ENCODE measurements around the gene MIPOL1. TPM values are rescaled to one million over a fixed set of nuclear protein-coding genes. Genes with fewer than 3 reads are reported as not detected.

Gene MIPOL1
- total and polyA plus RNA-seq, 2 of the 4 experiments (the other 2 are of a cell fraction): 2.7 to 5.9 TPM

- H4K5ac ChIP-seq (ENCODE audit: low read depth, low read length): no peak overlapping the region
- H3K56ac ChIP-seq (ENCODE audit: extremely low read depth, insufficient read depth, low read length): no peak overlapping the region
- no peak overlapping the region for H3K4me2 ChIP-seq (ENCODE audit: low read depth, low read length)
- no TSS peak for BruUV-seq (replicated peaks)
- no peak overlapping the region for H3K4ac ChIP-seq (ENCODE audit: low read depth, low read length)
- H4K8ac ChIP-seq (ENCODE audit: low read depth in 2 of 2, low read length in 2 of 2): no peak overlapping the region
- H2BK20ac ChIP-seq (ENCODE audit: low read depth, low read length): no peak overlapping the region
- no peak overlapping the region for H2BK120ac ChIP-seq (ENCODE audit: low read depth, low read length)
- H4K20me1 ChIP-seq (ENCODE audit: insufficient read depth, low read length): no peaks in the 10 kb centered on the region
- no peak for ATAC-seq (ENCODE audit: low read depth)
- no peak overlapping the region for H2BK5ac ChIP-seq (ENCODE audit: low read depth, low read length, poor library complexity, severe bottlenecking)
- no peaks in the 10 kb centered on the region for H3K4me1 ChIP-seq (ENCODE audit: control insufficient read depth, insufficient read depth, low read length)
- no peak overlapping the region for H3K18ac ChIP-seq (ENCODE audit: low read depth, low read length)
- DNase-seq: no peak
- H3K36me3 ChIP-seq (ENCODE audit: control insufficient read depth, insufficient read depth, low read length): no peaks in the 10 kb centered on the region
- H3K14ac ChIP-seq (replicated peaks; ENCODE audit: low read depth, low read length): no peak overlapping the region
- no peak overlapping the region for H3K4me3 ChIP-seq (ENCODE audit: insufficient read depth, low read depth, low read length)
- TF ChIP-seq RCOR1 (IDR thresholded peaks at IDR 0.05; ENCODE audit: insufficient replicate concordance, low read length) (no peak), MAFK (IDR thresholded peaks at IDR 0.05; ENCODE audit: low read depth, low read length) (no peak), MXI1 (IDR thresholded peaks at IDR 0.05; ENCODE audit: borderline replicate concordance, low read depth, low read length) (no peak), MAZ (IDR thresholded peaks at IDR 0.05; ENCODE audit: borderline replicate concordance, low read depth, low read length) (no peak), FOS (IDR thresholded peaks at IDR 0.05; ENCODE audit: low read depth, low read length) (no peak), CTCF (conservative IDR thresholded peaks at IDR 0.05; ENCODE audit: low read depth, low read length) (no peak), RFX5 (IDR thresholded peaks at IDR 0.05; ENCODE audit: low read depth, low read length) (no peak)
- H3K9ac ChIP-seq (ENCODE audit: low read depth, low read length): no peak overlapping the region
- in situ Hi-C loops (cut with MboI; ENCODE audit: low sequenced_read_pairs): no loop called here
- H4K91ac ChIP-seq (ENCODE audit: insufficient read depth, low read depth, low read length): no peak overlapping the region
- intact Hi-C loops (cut with micrococcal nuclease): no loop called here
- no CpG with 5 or more reads among the region's 1 CpG for WGBS, 2 experiments (ENCODE audit: extremely low coverage in 2 of 2, insufficient read length in 1 of 2)
- H3K27ac ChIP-seq (ENCODE audit: insufficient read depth, low read length): no peak overlapping the region
- H2AFZ ChIP-seq (replicated peaks; ENCODE audit: low read length, poor library complexity): no peak overlapping the region
- no peaks in the 10 kb centered on the region for H3K9me3 ChIP-seq (ENCODE audit: control insufficient read depth, insufficient read depth, low read length)
- H2BK15ac ChIP-seq (ENCODE audit: low read depth, low read length): no peak overlapping the region
- H3K9me1 ChIP-seq (ENCODE audit: insufficient read depth, low read length): peaks cover 2% of the 10 kb centered on the region; the same call in 1 of the 2 replicates
- CTCF ChIA-PET: no interaction called here
- H2AK5ac ChIP-seq (ENCODE audit: low read depth, low read length): no peak overlapping the region
- POLR2A ChIA-PET (ENCODE audit: unreplicated experiment): no interaction called here
- no peak overlapping the region for H3K23ac ChIP-seq (ENCODE audit: low read depth, low read length)
- no peaks in the 10 kb centered on the region for H3K79me1 ChIP-seq (ENCODE audit: low read depth in 1 of 2, low read length in 2 of 2)
- H3K27me3 ChIP-seq (ENCODE audit: control insufficient read depth, insufficient read depth, low read length): no peaks in the 10 kb centered on the region
- no peak overlapping the region for H2AK9ac ChIP-seq (replicated peaks; ENCODE audit: low read depth, low read length, poor library complexity)
- dilution Hi-C loops (cut with HindIII; ENCODE audit: low sequenced_read_pairs, unreplicated experiment): no loop called here
Measured at GRCh38 chr14:37417151-37417550, 219.4 kb downstream of the MIPOL1 start.
